GDM1 (cell line): ENCODE measurements around the gene CHST11.
"Not testable (repeated sequence)": the region's sequence is repeated elsewhere in the genome, so short reads cannot be mapped to it uniquely, and the experiment has no call there.

Experiments
- DNase-seq: peaks from one replicate; lab custom pipeline; 2025; lab: John Stamatoyannopoulos, UW

CHST11 gene

DNA sequence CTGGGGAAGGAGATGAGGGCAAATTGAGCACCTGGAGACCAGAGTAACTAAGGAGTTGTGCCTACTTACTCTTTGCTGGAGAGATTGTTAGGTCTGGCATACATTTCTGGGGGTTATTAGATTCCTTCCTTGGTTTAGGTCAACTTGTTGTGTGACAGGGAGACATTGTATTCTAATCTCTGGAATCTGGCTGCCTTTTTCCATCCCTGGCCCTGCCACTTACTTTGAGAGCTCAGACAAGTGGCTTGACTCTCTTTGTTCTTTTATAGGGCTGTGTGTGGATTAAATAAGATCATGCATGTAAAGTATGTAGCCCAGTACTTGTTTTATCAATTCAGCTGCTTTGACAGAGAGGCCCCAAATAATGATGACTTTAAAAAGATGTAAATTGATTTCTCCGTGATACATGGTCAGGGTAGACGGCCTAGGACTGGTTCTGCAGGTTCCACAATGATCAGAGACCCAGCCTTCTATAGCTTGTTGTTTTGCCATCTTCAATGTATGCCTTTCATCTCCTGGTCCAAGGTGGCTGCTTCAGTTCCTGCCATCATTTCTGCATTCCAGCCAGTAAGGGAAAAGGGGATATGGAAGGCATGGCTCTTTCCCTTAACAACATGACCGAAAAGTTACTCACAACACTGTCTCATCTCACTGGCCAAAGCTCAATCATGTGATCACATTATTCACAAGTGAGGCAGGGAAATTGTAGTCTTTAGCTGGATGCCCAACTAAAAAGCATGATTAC lies 72.6 kb downstream of the CHST11 start:
- no peak for DNase-seq

DNA sequence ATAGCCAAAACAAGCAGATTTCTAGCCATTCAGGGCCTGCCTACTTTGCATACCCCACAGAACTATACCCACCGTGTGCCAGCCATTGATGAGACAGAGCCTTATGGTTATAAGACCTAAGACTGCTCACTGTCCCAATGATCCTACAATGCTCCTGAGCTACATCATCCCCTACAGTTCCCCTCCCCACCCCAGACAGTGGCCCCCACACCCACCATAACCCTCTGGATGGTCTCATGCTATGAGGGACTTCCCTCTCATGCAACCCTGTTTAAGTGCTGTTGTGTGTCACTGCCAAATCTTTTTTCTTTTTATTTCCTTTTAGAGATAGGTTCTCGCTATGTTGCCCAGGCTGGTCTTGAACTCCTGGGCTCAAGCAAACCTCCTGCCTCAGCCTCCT lies 75.9 kb downstream of the CHST11 start:
- no peak for DNase-seq

DNA sequence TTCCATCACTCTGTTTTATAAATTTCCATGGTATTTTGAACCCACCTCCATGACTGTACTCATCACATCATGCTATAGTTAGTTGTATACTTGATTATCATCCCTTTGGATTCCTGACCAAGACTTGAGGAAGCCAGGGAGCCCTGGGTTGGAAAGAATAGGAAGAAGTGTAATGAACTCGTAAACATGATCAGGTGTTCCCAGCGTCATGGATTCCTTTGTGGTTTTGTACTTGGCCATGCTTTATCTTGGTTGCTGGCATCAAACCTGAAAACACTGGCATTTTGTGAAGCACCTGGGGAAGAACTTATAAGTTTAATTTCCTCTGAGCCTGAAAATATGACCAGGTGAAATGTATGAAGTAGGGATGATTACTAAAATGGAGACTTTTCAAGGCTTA lies 76.4 kb downstream of the CHST11 start:
- DNase-seq: no peak

DNA sequence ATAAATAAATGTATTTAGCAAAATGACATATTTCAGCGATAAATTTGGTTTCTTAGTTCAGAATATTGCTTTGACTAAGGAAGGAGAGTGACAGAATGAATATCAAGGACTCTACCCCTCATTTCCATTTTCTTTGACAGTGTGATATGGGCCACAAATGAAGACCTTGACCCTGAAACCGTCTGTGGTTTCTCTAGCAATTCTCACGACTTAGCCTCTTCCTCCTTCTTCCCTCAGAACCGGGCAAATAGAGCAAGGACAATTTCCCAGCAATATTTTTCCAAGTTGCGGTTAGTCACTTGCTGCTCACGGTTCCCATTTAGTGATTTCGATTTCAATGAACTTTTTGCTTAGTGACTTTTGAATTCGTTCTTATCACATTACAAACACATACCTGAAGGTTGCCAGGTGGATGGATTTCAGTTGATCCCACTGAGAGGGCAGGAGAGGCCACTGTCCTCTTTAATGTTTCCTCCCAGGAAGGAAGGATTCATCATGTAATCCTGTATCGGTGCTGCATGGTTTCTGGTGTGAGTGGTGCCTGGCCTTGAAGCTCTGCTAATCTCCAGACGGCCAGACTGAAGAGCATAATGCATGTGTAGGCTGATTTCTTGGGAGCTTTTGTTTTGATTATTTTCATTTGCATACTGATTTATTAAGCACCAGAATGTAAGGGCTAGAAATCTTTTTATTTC lies 77.6 kb downstream of the CHST11 start:
- DNase-seq: no peak

DNA sequence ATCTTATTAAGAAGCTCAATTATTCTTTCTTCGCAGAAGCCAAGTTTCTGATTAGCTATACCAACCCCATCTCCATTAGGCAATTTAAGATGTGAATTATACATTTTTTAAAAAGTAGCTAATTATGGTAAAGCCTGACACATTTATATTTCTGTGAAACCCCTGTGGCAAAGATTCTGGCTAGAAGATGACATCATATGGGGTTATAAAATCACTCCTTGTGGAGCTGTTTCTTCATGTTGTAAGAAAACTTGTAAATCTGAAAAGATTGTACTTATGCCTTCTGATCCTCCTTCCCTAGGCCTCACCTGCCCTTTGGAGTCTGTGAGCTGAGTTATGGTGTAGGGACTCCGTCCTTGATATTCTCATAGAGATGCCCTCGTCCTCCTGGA lies 78.1 kb downstream of the CHST11 start:
- DNase-seq: no peak

DNA sequence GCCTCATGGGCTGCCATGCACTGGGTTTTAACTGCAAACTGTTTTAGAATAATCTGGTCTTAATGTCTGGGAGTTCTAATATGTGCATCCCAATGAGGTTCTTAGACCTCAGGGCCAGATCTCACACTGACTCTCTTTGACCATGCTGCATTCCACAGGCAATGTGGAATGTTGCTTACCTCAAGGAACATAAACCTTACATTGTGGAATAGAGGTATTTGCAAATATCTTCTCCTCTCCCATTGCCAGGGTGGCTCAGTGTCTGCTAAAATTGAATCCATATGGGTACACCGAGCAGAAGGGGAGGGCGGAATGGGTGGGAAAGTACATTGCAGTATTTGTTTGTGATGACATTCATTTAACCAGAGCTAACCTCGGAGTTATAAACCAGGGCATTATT lies 78.6 kb downstream of the CHST11 start:
- no peak for DNase-seq

DNA sequence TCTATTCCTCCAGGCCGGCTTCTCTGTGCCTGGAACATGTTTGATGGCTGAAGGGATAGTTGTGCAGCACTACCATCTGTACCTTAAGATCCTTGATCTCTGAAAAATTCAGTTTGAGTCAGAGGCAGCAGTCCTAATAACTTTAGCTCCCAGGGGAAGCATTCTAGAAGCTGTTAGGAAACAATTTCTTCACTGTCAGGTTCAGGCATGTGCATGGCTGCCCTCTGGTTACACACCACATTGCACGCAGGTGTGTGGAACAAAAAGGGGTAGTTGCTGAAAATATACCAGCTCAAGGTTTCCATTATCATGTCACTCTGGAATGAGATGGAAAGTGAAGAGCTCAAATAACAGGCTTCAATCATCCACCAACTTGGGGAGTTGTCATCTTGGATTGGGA lies 80.1 kb downstream of the CHST11 start:
- DNase-seq: no peak

DNA sequence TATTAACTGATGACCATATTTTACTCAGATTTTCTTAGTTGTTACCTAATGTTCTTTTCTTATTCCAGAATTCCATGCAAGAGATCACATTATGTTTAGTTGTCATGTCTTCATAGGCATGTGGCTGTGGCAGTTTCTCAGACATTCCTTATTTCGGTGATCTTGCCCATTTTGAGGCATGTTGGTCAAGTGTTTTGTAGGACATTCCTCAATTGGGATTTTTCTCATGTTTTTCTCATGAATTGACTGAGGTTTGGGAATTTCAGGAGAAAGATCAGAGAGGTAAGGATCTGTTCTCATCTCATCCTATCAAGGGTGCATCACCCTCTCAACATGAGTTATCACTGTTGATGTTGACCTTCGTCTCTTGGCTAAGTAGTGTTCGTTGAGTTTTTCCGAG lies 81.3 kb downstream of the CHST11 start:
- DNase-seq: no peak

DNA sequence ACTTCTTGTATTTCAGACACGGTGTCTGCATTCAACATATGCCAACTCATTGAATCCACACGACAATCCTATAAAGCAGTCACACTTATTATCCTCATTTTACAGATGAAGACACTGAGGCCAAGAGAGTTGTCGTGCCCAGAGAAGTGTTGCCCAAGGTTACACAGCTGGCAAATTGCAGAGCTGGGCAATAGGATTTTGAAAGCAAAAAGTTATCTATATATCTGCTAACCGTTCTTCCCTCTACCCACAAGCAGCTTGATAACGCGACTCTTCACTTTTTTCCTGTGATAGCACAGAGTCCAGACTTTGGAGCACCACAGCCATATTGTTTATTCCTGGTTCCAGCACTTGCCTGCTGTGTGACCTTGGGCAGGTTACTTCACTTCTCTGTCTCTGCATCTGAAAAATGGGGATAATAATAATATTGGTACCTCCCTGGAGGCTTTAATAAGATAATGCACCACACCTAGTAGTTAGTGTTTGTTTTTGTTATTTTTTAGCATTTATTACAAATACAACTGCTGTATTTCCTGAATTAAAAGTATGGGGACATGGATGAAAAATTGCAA lies 82.2 kb downstream of the CHST11 start:
- no peak for DNase-seq

DNA sequence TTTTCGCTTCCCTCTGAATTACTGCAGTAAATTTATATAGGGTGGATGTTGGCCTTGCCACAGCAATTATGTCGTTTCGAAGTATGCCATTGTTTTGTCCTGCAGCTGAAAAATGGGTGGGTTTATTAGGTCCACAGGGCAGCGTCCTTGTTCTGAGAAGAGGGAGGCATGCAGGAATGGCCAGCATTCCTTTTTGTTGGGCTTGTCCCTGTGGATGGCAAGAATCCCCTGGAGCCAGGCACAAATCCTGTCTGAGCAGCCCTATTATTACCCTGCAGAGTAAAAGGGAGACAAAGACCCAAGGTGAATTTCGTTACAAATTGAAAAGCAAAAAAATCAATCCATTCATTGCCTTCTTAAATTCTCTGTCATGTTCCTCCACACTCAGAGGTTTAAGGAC lies 88.1 kb downstream of the CHST11 start:
- DNase-seq: no peak

DNA sequence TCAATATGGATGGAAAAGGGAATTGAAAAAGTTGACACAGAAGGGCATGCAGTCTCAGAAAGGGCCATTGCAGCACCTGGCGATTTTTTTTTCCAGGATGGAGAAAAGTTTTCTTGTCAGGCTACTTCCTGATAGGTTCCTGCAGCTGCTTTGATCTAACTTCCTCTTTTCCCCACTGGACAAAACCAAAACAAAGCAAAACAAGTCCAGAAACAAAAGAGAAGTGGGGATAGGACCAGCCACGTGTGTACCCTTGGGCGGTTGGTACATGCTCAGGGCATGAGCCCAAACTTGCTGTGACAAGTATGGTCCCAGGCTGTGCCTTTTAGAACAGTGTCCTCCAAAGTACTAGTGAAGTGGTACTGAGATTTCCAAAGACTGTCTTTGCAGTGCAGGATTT lies 89.8 kb downstream of the CHST11 start:
- peak; percentile 42 for DNase-seq

DNA sequence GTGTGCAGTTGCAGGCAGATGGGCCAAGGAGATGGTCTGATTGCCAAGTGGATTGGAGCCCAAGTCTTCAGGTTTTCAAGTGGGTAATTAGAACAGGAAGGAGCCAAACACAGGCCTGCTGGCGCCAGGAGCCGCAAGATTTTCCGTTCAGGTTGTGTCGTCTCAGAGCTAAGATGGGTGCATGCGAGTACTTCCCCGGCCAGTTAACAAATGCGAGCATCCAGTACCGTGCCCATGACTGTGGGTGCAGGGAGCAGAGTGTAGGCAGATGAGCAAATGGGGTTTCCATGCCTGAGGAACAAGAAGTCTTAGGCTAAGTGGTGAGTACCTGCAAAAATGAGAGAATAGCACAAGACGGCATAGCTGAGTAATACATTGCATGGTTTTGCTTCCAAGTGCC lies 90.5 kb downstream of the CHST11 start:
- DNase-seq: no peak

DNA sequence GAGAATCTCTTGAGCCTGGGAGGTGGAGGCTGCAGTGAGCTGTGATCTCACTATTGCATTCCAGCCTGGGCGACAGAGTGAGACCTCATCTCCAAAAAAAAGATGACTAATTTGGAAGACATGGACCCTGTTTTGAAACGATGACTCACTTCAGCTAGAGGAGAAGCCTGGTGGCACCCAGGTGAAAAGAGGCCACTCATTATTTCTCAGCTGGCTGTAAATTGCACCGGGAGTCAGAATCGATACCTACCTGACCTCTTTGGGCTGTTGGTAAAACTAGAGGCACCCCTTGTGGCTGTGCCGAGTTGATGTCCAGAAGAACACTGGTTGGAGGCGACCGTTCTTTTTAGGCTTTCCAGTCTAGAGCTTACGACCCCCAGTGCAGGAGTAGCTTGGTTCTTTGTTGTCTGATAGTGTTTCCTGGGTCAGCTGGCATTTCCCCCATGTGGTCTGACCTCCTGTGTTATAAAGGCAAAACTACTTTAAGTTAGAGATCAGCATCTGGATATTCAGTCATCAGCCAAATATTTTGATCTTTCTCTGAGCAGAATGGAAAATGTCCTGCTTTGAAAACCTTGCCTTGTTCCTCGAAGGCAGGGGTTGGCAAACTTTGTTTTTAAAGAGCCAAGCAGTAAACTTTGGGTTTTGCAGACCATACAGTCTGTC lies 93.2 kb downstream of the CHST11 start:
- DNase-seq: no peak

DNA sequence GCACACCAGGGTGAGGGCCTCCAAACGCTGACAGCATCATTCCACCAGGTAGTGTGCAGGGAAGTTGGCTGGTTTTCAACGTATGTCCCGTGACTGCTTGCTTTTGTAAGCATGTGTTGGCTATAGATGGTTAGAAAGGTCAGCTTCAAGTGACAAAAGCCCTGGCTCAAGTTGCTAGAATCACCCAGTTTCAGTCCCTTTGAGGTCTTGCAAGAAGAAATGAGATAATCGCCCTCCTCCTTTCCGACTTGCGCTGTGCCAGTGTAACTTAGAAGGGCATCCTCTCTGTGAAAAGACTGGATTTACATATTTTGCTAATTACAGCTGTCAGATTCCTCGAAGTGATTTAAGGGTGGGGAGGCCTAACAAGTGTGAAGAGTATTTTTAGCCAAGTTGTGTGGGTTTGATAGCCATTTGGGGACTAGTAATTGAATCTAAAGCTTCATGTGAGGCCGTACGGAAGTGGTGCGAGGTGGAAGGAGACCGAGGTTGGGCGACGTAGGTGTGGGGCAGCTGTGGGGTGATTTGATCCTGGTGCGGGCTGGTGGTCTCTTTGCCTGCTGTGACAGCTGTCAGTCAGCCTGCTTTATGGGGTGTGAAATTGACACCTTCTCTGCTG lies 94.7 kb downstream of the CHST11 start:
- DNase-seq: no peak

DNA sequence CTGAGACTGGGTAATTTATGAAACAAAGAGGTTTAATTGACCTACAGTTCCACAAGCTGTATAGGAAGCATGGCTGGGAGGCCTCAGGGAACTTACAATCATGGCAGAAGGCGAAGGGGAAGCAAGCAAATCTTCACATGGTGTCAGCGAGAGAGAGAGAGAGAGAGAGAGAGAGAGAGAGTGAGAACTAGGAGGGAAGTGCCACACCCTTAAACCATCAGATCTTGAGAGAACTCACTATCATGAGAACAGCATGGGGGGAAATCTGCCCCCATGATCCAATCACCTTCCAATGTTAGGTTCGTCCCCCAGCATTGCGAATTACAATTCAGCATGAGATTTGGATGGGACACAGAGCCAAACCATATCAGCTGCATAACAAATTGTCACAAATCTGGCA lies 96.7 kb downstream of the CHST11 start:
- no peak for DNase-seq

DNA sequence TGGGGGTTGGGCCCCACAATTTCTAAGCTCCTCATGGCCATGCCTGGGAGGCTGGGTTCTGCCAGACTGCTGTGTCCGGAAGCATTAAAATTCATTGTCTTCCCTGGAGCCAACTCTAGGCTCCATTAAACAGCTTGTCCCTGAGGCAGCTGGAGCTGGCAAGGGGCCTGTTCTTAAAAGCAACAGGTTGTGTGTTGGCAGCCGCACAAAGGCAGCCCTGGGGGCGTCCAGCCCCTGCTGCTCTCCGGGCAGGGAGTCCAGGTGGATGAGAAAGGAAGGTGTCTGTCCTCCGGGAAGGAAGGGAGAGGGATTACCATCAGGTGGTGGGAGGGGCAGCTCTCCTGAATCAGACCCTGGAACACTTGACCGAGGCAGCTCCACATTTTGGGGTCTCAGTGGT lies 98.9 kb downstream of the CHST11 start:
- no peak for DNase-seq

DNA sequence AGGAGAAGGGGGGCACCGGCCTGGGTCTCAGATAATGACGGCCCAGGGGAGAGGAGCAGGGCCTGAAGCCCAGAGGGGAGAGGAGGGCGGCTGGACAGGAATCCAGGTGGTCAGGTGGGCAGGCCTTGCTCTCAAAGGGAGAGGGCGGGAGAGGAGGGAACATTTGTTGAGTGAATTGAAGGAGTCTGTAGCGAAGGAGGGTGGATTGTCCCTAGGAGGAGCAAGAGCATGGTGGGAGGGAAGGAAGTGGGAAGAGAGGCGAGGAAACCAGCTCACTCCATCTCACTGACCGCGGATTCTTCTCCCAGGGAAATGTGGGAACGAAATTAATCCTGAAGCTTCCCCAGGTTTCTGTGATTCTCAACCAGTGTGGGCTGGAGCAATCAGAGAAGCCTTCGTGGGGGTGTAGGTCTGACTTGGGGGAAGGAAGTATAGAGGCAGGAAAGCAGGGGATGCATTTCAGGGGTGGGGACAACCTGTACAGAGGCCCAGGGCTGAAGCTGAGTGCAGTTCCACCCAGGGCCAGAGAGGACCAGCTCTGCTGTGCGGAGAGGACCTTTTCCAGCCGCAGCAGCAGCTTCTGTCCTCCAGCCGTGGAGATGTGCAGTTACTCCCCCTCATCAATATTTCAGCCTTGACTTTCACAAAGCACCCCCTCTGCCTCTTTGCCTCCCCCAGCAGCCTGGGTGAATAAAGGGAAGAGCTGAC lies 100.9 kb downstream of the CHST11 start:
- DNase-seq: no peak

DNA sequence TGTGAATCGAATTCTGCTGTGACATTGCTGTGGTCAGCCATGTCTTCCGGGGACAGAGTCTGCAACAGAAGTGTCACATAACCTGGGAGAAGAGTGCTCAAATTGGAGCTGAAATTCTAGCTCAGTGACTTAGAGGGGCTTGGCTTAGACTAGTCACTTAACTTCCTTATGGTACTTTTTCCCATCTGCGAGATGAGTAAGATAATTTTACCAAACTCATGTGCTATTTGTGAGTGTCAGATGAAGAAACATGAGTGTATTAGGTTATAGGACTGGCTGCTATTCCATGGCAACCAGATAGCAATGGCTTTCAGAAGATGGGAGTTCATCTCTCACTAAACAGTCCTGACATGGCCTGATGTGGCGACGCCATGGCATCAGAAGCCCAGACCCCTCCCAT lies 104.1 kb downstream of the CHST11 start:
- no peak for DNase-seq

DNA sequence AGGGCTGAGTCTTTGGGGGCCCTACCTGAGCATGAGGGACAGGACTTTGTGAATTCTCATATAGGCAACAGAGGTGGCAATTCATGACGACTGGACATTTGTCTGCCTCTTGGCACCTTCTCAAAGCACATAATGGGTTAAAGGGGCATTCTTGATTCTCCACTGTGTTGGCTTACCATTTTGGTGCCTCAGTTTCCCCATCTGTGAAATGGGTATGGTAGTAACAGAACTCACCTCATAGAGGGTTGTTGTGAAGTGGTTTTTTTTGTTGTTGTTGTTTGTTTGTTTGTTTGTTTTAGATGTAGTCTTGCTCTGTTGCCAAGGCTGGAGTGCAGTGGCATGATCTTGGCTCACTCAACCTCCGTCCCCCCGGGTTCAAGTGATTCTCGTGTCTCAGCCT lies 106.0 kb downstream of the CHST11 start:
- no peak for DNase-seq

DNA sequence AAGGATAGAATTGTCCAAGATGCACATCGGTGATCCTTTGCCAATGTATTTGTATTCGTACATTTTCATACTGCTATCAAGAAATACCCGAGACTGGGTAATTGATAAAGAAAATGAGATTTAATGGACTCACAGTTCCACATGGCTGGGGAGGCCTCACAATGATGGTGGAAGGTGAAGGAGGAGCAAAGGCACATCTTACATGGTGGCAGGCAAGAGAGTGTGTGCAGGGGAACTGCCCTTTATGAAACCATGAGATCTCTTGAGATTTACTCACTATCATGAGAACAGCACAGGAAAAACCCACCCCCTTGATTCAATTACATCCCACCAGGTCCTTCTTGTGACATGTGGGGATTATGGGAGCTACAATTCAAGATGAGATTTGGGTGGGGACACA lies 107.9 kb downstream of the CHST11 start:
- DNase-seq: not testable (repeated sequence)

DNA sequence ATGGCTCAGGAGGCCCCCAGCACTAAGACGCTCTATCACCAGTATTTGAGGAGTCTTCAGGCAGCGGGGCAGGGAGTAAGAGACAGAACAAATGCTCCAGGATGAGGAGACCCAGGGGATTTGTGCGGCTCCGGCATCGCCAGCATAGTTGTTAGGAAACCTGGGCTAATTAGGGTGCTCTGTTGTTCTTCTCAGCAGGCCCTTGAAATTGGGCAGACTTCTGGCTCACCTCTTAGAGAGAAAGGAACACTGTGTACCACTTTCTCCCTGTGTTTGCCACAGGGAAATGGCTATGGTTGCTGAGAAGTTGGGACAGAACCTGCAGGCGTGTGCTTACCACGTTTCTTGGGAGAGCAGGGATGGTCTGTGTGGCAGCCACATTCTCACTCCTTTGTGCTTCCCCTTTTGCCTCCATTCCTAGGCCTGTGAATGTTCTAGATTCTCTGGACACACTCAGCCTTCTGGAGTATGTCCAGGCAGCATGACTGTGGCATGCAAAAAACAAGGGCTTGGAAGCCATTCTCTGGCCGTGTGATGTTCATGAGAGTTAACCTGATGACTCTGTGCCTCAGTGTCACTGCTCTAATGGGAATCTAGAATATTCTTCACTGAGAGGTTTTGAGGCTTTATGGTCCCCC lies 109.0 kb downstream of the CHST11 start:
- DNase-seq: no peak
